Trophoblast cell (in vitro differentiated cells and primary cell): ENCODE results near the gene MEGF11.

Experiments
- DNase-seq, 2 donors: peaks; one replicate each; pipeline ENCODE4 v3.0.0-alpha.2; 2016
- H2AFZ ChIP-seq: 2 replicates; pipeline ENCODE4 v1.6.1; 2013; ENCODE audit warnings: low read length, moderate library complexity, mild to moderate bottlenecking; ENCODE audit not compliant: insufficient read depth, poor library complexity
- H2AK5ac ChIP-seq: 2 replicates; pipeline ENCODE4 v1.6.1; 2013; ENCODE audit warnings: mild to moderate bottlenecking, low read length
- H2BK120ac ChIP-seq: 2 replicates; pipeline ENCODE4 v1.6.1; 2013; ENCODE audit warnings: low read length, mild to moderate bottlenecking, moderate library complexity; ENCODE audit not compliant: insufficient read depth, poor library complexity
- H2BK12ac ChIP-seq: 2 replicates; pipeline ENCODE4 v1.6.1; 2013; ENCODE audit warnings: mild to moderate bottlenecking, low read length, moderate library complexity
- H2BK5ac ChIP-seq: 2 replicates; pipeline ENCODE4 v1.6.1; 2013; ENCODE audit warnings: low read length, low read depth, moderate library complexity, mild to moderate bottlenecking; ENCODE audit not compliant: poor library complexity
- H3K14ac ChIP-seq: 2 replicates; pipeline ENCODE4 v1.6.1; 2013; ENCODE audit warnings: mild to moderate bottlenecking, low read length
- H3K18ac ChIP-seq: 2 replicates; pipeline ENCODE4 v1.6.1; 2013; ENCODE audit warnings: mild to moderate bottlenecking, low read length
- H3K23ac ChIP-seq: 2 replicates; pipeline ENCODE4 v1.6.1; 2013; ENCODE audit warnings: low read length
- H3K27ac ChIP-seq: 2 replicates; pipeline ENCODE4 v1.5.1; 2013; ENCODE audit warnings: low read depth, mild to moderate bottlenecking, inconsistent platforms, low read length, moderate library complexity
- H3K27me3 ChIP-seq: 2 replicates; pipeline ENCODE4 v1.6.1; 2013; ENCODE audit warnings: inconsistent platforms, mild to moderate bottlenecking, low read length, moderate library complexity; ENCODE audit not compliant: insufficient read depth
- H3K36me3 ChIP-seq, 2 experiments: 1 replicate in 1 of 2; 2 replicates in 1 of 2; pipeline ENCODE4 v1.6.1; 2013; ENCODE audit warnings: low read length in 2 of 2, mild to moderate bottlenecking in 2 of 2, moderate library complexity in 1 of 2; ENCODE audit not compliant: insufficient read depth in 2 of 2, control insufficient read depth in 1 of 2
- H3K4ac ChIP-seq: 2 replicates; pipeline ENCODE4 v1.6.1; 2013; ENCODE audit warnings: low read depth, mild to moderate bottlenecking, low read length, moderate library complexity
- H3K4me1 ChIP-seq, 2 experiments: 1 replicate in 1 of 2; 2 replicates in 1 of 2; pipeline ENCODE4 v1.6.1; 2013; ENCODE audit warnings: low read length in 2 of 2, mild to moderate bottlenecking in 2 of 2, moderate library complexity in 1 of 2; ENCODE audit not compliant: insufficient read depth in 2 of 2, control insufficient read depth in 1 of 2
- H3K4me2 ChIP-seq: 2 replicates; pipeline ENCODE4 v1.6.1; 2013; ENCODE audit warnings: inconsistent platforms, mild to moderate bottlenecking, low read length, moderate library complexity
- H3K4me3 ChIP-seq: 2 replicates; pipeline ENCODE4 v1.5.1; 2013; ENCODE audit warnings: mild to moderate bottlenecking, low read depth, low read length, inconsistent platforms
- H3K79me1 ChIP-seq: one replicate; pipeline ENCODE4 v1.6.1; 2013; ENCODE audit warnings: low read length
- H3K79me2 ChIP-seq: 2 replicates; pipeline ENCODE4 v1.6.1; 2013; ENCODE audit warnings: low read length, mild to moderate bottlenecking; ENCODE audit not compliant: control insufficient read depth, insufficient read depth, poor library complexity
- H3K9ac ChIP-seq: 2 replicates; pipeline ENCODE4 v1.6.1; 2013; ENCODE audit warnings: mild to moderate bottlenecking, low read length
- H3K9me3 ChIP-seq: 2 replicates; pipeline ENCODE4 v1.6.1; 2013; ENCODE audit warnings: low read depth, mild to moderate bottlenecking, control low read depth, inconsistent platforms, low read length; ENCODE audit not compliant: insufficient read depth
- H4K12ac ChIP-seq: 2 replicates; pipeline ENCODE4 v1.6.1; 2013; ENCODE audit warnings: low read depth, mild to moderate bottlenecking, low read length, moderate library complexity
- H4K8ac ChIP-seq: 2 replicates; pipeline ENCODE4 v1.6.1; 2013; ENCODE audit warnings: low read depth, mild to moderate bottlenecking, low read length, moderate library complexity
- H4K91ac ChIP-seq: one replicate; pipeline ENCODE4 v1.6.1; 2013; ENCODE audit warnings: low read depth, mild to moderate bottlenecking, low read length, moderate library complexity
- WGBS: extraction: QIAGEN DNeasy Blood & Tissue Kit; methylation state at CpG from one replicate; pipeline ENCODE4 v1.1.7; 2013; ENCODE audit warnings: missing lambda C conversion rate; ENCODE audit not compliant: insufficient read length, insufficient coverage; ENCODE audit errors: extremely low coverage; 5-methylcytosine and 5-hydroxymethylcytosine counted together

MEGF11 gene

GRCh38 chr15:65916664-65917406 is 336.7 kb downstream of the MEGF11 start:
- no peak overlapping the region for H2BK12ac ChIP-seq
- no peak overlapping the region for H2AK5ac ChIP-seq
- no peak overlapping the region for H4K12ac ChIP-seq
- no peak overlapping the region for H3K18ac ChIP-seq
- H3K36me3 ChIP-seq: peaks cover 8 to 12% of the 10 kb centered on the region in 2 experiments
- H3K9me3 ChIP-seq: no peaks in the 10 kb centered on the region
- no peak overlapping the region for H2BK120ac ChIP-seq
- H3K14ac ChIP-seq: no peak overlapping the region
- H3K79me1 ChIP-seq: no peaks in the 10 kb centered on the region
- H3K27ac ChIP-seq: no peak overlapping the region
- no peak overlapping the region for H3K23ac ChIP-seq
- H3K4me2 ChIP-seq: no peak overlapping the region
- peak; percentile 61 to 68 for DNase-seq
- no peak overlapping the region for H3K4ac ChIP-seq
- no peak overlapping the region for H4K8ac ChIP-seq
- no peak overlapping the region for H4K91ac ChIP-seq
- H3K4me1 ChIP-seq: no peaks in the 10 kb centered on the region
- H3K27me3 ChIP-seq: no peaks in the 10 kb centered on the region
- no peak overlapping the region for H2BK5ac ChIP-seq
- H3K4me3 ChIP-seq: no peak overlapping the region
- no CpG with 5 or more reads among the region's 16 CpGs for WGBS
- H2AFZ ChIP-seq: no peak overlapping the region
- no peaks in the 10 kb centered on the region for H3K79me2 ChIP-seq
- H3K9ac ChIP-seq: no peak overlapping the region

GRCh38 chr15:65916041-65916663 is 337.4 kb downstream of the MEGF11 start:
- H2BK12ac ChIP-seq: no peak overlapping the region
- no peak overlapping the region for H2AFZ ChIP-seq
- no peak overlapping the region for H3K4me3 ChIP-seq
- WGBS: no CpG with 5 or more reads among the region's 7 CpGs
- no peak overlapping the region for H3K14ac ChIP-seq
- no peaks in the 10 kb centered on the region for H3K27me3 ChIP-seq
- DNase-seq: no peak
- H2AK5ac ChIP-seq: no peak overlapping the region
- no peak overlapping the region for H3K4me2 ChIP-seq
- H2BK120ac ChIP-seq: no peak overlapping the region
- H3K4ac ChIP-seq: no peak overlapping the region
- H3K23ac ChIP-seq: no peak overlapping the region
- no peak overlapping the region for H3K18ac ChIP-seq
- no peaks in the 10 kb centered on the region for H3K79me2 ChIP-seq
- no peaks in the 10 kb centered on the region for H3K79me1 ChIP-seq
- no peak overlapping the region for H3K27ac ChIP-seq
- H3K9ac ChIP-seq: no peak overlapping the region
- H2BK5ac ChIP-seq: no peak overlapping the region
- no peak overlapping the region for H4K12ac ChIP-seq
- no peaks in the 10 kb centered on the region for H3K4me1 ChIP-seq
- H4K91ac ChIP-seq: no peak overlapping the region
- no peak overlapping the region for H4K8ac ChIP-seq
- H3K36me3 ChIP-seq: peaks cover 10 to 13% of the 10 kb centered on the region in 2 experiments
- H3K9me3 ChIP-seq: no peaks in the 10 kb centered on the region

- no peak overlapping the region for H2BK12ac ChIP-seq
- WGBS: no CpG with 5 or more reads among the region's 8 CpGs
Measured at GRCh38 chr15:65914981-65915925, 338.3 kb downstream of the MEGF11 start.

GRCh38 chr15:65914386-65914785 is 339.2 kb downstream of the MEGF11 start:
- no peak overlapping the region for H3K4me2 ChIP-seq
- H4K8ac ChIP-seq: no peak overlapping the region
- H3K36me3 ChIP-seq: peaks cover 25 to 26% of the 10 kb centered on the region in 2 experiments
- H4K12ac ChIP-seq: no peak overlapping the region
- H3K18ac ChIP-seq: no peak overlapping the region
- no CpG with 5 or more reads among the region's 4 CpGs for WGBS
- no peak overlapping the region for H3K23ac ChIP-seq
- no peak for DNase-seq
- no peak overlapping the region for H2BK12ac ChIP-seq
- H3K79me2 ChIP-seq: no peaks in the 10 kb centered on the region
- H4K91ac ChIP-seq: no peak overlapping the region
- no peak overlapping the region for H3K4ac ChIP-seq
- no peak overlapping the region for H2AFZ ChIP-seq
- no peak overlapping the region for H3K9ac ChIP-seq
- no peak overlapping the region for H3K14ac ChIP-seq
- H3K27ac ChIP-seq: no peak overlapping the region
- no peaks in the 10 kb centered on the region for H3K79me1 ChIP-seq
- no peak overlapping the region for H2BK120ac ChIP-seq
- H3K9me3 ChIP-seq: no peaks in the 10 kb centered on the region
- H2AK5ac ChIP-seq: no peak overlapping the region
- no peak overlapping the region for H3K4me3 ChIP-seq
- no peaks in the 10 kb centered on the region for H3K27me3 ChIP-seq
- no peak overlapping the region for H2BK5ac ChIP-seq
- no peaks in the 10 kb centered on the region for H3K4me1 ChIP-seq

More at GRCh38 chr15:65914981-65915925, 338.3 kb downstream of the MEGF11 start:
- no peaks in the 10 kb centered on the region for H3K79me1 ChIP-seq
- no peak overlapping the region for H3K14ac ChIP-seq
- no peak overlapping the region for H3K4ac ChIP-seq
- H2BK5ac ChIP-seq: no peak overlapping the region
- H3K79me2 ChIP-seq: no peaks in the 10 kb centered on the region
- no peak overlapping the region for H3K4me3 ChIP-seq
- H4K8ac ChIP-seq: no peak overlapping the region
- H4K12ac ChIP-seq: no peak overlapping the region
- no peak overlapping the region for H3K18ac ChIP-seq
- DNase-seq: no peak
- H2BK120ac ChIP-seq: no peak overlapping the region
- H3K27me3 ChIP-seq: no peaks in the 10 kb centered on the region
- H3K27ac ChIP-seq: no peak overlapping the region
- no peak overlapping the region for H3K23ac ChIP-seq
- no peak overlapping the region for H4K91ac ChIP-seq
- H3K4me1 ChIP-seq: no peaks in the 10 kb centered on the region
- H2AK5ac ChIP-seq: no peak overlapping the region
- H3K36me3 ChIP-seq: peaks cover 18 to 19% of the 10 kb centered on the region in 2 experiments
- no peaks in the 10 kb centered on the region for H3K9me3 ChIP-seq
- H3K4me2 ChIP-seq: no peak overlapping the region
- no peak overlapping the region for H3K9ac ChIP-seq
- H2AFZ ChIP-seq: no peak overlapping the region
